IMR-90 (cell line): ENCODE measurements around the gene ADAM17. TPM values are rescaled to one million over a fixed set of nuclear protein-coding genes. Genes with fewer than 3 reads are reported as not detected.

Experiments
- ATAC-seq: fragments of 200-7000 bp; cut with Tn5 transposase; 2 replicates; pipeline ENCODE4 v1.9.1; 2020; ENCODE audit warnings: low read depth, mild to moderate bottlenecking, moderate library complexity
- BruUV-seq: library from RNA; stranded (reverse); fragments of 400-500 nt; replicated peaks from 2 replicates; lab custom pipeline; 2021; lab: Mats Ljungman, UMichigan
- CTCF ChIA-PET: fragments of 300-600 bp; formaldehyde crosslinking; extraction: SDS; loops from one replicate; lab custom pipeline; 2021; ENCODE audit warnings: antibody characterized with exemption; lab: Yijun Ruan, JAX
- POLR2A ChIA-PET: fragments of 300-600 bp; sonication (Branson Sonifier 250); formaldehyde crosslinking; loops from one replicate; lab custom pipeline; 2022; ENCODE audit warnings: antibody characterized with exemption; ENCODE audit not compliant: unreplicated experiment; lab: Charles Lee
- DNase-seq: peaks from one replicate; pipeline ENCODE4 v3.0.0; 2013
- H2AFZ ChIP-seq: replicated peaks from 2 replicates; pipeline ENCODE3; 2013; ENCODE audit warnings: low read length, mild to moderate bottlenecking; ENCODE audit not compliant: poor library complexity
- H2AK5ac ChIP-seq: 2 replicates; pipeline ENCODE4 v1.6.1; 2013; ENCODE audit warnings: low read depth, low read length, inconsistent platforms
- H2AK9ac ChIP-seq: replicated peaks from 2 replicates; pipeline ENCODE3; 2013; ENCODE audit warnings: mild to moderate bottlenecking, low read depth, low read length, moderate library complexity; ENCODE audit not compliant: poor library complexity
- H2BK120ac ChIP-seq: 2 replicates; pipeline ENCODE4 v1.6.1; 2013; ENCODE audit warnings: low read depth, low read length, inconsistent platforms
- H2BK15ac ChIP-seq: 3 replicates; pipeline ENCODE4 v1.6.1; 2013; ENCODE audit warnings: low read depth, low read length, inconsistent platforms
- H2BK20ac ChIP-seq: 2 replicates; pipeline ENCODE4 v1.6.1; 2013; ENCODE audit warnings: low read depth, mild to moderate bottlenecking, inconsistent platforms, low read length, moderate library complexity
- H2BK5ac ChIP-seq: 2 replicates; pipeline ENCODE4 v1.6.1; 2013; ENCODE audit warnings: mild to moderate bottlenecking, low read depth, low read length, inconsistent platforms; ENCODE audit not compliant: poor library complexity, severe bottlenecking
- H3K14ac ChIP-seq: replicated peaks from 2 replicates; pipeline ENCODE4 v1.6.1; 2013; ENCODE audit warnings: low read depth, low read length, inconsistent platforms
- H3K18ac ChIP-seq: 2 replicates; pipeline ENCODE4 v1.6.1; 2013; ENCODE audit warnings: low read depth, low read length, control low read depth
- H3K23ac ChIP-seq: 2 replicates; pipeline ENCODE4 v1.6.1; 2013; ENCODE audit warnings: low read depth, low read length, inconsistent platforms
- H3K27ac ChIP-seq: 2 replicates; pipeline ENCODE4 v1.5.1; 2013; ENCODE audit warnings: mild to moderate bottlenecking, control low read depth, low read length; ENCODE audit not compliant: insufficient read depth
- H3K27me3 ChIP-seq: 2 replicates; pipeline ENCODE4 v1.6.1; 2013; ENCODE audit warnings: low read length; ENCODE audit not compliant: control insufficient read depth, insufficient read depth
- H3K36me3 ChIP-seq: 2 replicates; pipeline ENCODE4 v1.6.1; 2013; ENCODE audit warnings: low read length, mixed read lengths; ENCODE audit not compliant: control insufficient read depth, insufficient read depth
- H3K4ac ChIP-seq: 2 replicates; pipeline ENCODE4 v1.6.1; 2013; ENCODE audit warnings: low read depth, low read length, inconsistent platforms
- H3K4me1 ChIP-seq: 2 replicates; pipeline ENCODE4 v1.6.1; 2013; ENCODE audit warnings: low read length, mixed read lengths; ENCODE audit not compliant: control insufficient read depth, insufficient read depth
- H3K4me2 ChIP-seq: 2 replicates; pipeline ENCODE4 v1.6.1; 2013; ENCODE audit warnings: low read depth, mild to moderate bottlenecking, control low read depth, low read length, moderate library complexity
- H3K4me3 ChIP-seq: 2 replicates; pipeline ENCODE4 v1.5.1; 2013; ENCODE audit warnings: low read depth, mild to moderate bottlenecking, control low read depth, low read length, moderate library complexity; ENCODE audit not compliant: insufficient read depth
- H3K56ac ChIP-seq: 2 replicates; pipeline ENCODE4 v1.6.1; 2013; ENCODE audit warnings: low read length, inconsistent platforms; ENCODE audit not compliant: insufficient read depth; ENCODE audit errors: extremely low read depth
- H3K79me1 ChIP-seq, 2 experiments: 2 replicates each; pipeline ENCODE4 v1.6.1; 2013; ENCODE audit warnings: low read length in 2 of 2, inconsistent platforms in 1 of 2, low read depth in 1 of 2
- H3K9ac ChIP-seq: 2 replicates; pipeline ENCODE4 v1.6.1; 2013; ENCODE audit warnings: low read depth, low read length, control low read depth
- H3K9me1 ChIP-seq: 2 replicates; pipeline ENCODE4 v1.6.1; 2013; ENCODE audit warnings: low read length, inconsistent platforms; ENCODE audit not compliant: insufficient read depth
- H3K9me3 ChIP-seq: 2 replicates; pipeline ENCODE4 v1.6.1; 2013; ENCODE audit warnings: low read length; ENCODE audit not compliant: control insufficient read depth, insufficient read depth
- H4K20me1 ChIP-seq: 2 replicates; pipeline ENCODE4 v1.6.1; 2013; ENCODE audit warnings: low read length, inconsistent platforms; ENCODE audit not compliant: insufficient read depth
- H4K5ac ChIP-seq: 2 replicates; pipeline ENCODE4 v1.6.1; 2013; ENCODE audit warnings: mild to moderate bottlenecking, low read depth, low read length, control low read depth
- H4K8ac ChIP-seq, 2 experiments: 2 replicates each; pipeline ENCODE4 v1.6.1; 2013; ENCODE audit warnings: low read depth in 2 of 2, low read length in 2 of 2, control low read depth in 1 of 2, inconsistent platforms in 1 of 2
- H4K91ac ChIP-seq: 2 replicates; pipeline ENCODE4 v1.6.1; 2013; ENCODE audit warnings: low read depth, low read length, inconsistent platforms; ENCODE audit not compliant: insufficient read depth
- BHLHE40 ChIP-seq: fragments of 150-350 bp; IDR thresholded peaks from 2 replicates; pipeline ENCODE4 v1.6.1; 2016; ENCODE audit warnings: mild to moderate bottlenecking, low read depth, low read length
- CEBPB ChIP-seq: IDR thresholded peaks from 2 replicates; pipeline ENCODE4 v1.6.1; 2012; ENCODE audit warnings: low read depth, low read length, improper control_type of control experiment
- CHD1 ChIP-seq: IDR thresholded peaks from 2 replicates; pipeline ENCODE4 v1.6.1; 2012; ENCODE audit warnings: low read depth, low read length, improper control_type of control experiment
- CTCF ChIP-seq: conservative IDR thresholded peaks from 2 replicates; pipeline ENCODE4 v1.5.1; 2012; ENCODE audit warnings: mild to moderate bottlenecking, low read depth, low read length, improper control_type of control experiment
- ELK1 ChIP-seq: fragments of 150-350 bp; IDR thresholded peaks from 2 replicates; pipeline ENCODE4 v1.6.1; 2016; ENCODE audit warnings: low read depth, mild to moderate bottlenecking, low read length, moderate library complexity, borderline replicate concordance
- FOS ChIP-seq: fragments of 150-350 bp; IDR thresholded peaks from 2 replicates; pipeline ENCODE4 v1.6.1; 2016; ENCODE audit warnings: low read depth, low read length
- MAFK ChIP-seq: IDR thresholded peaks from 2 replicates; pipeline ENCODE4 v1.6.1; 2012; ENCODE audit warnings: low read depth, low read length, improper control_type of control experiment
- MAZ ChIP-seq: IDR thresholded peaks from 2 replicates; pipeline ENCODE4 v1.6.1; 2012; ENCODE audit warnings: low read depth, mild to moderate bottlenecking, low read length, improper control_type of control experiment, moderate library complexity, borderline replicate concordance
- MXI1 ChIP-seq: IDR thresholded peaks from 2 replicates; pipeline ENCODE4 v1.6.1; 2012; ENCODE audit warnings: low read depth, mild to moderate bottlenecking, low read length, moderate library complexity, borderline replicate concordance
- NFE2L2 ChIP-seq: fragments of 150-350 bp; IDR thresholded peaks from 2 replicates; pipeline ENCODE4 v1.6.1; 2016; ENCODE audit warnings: low read depth, mild to moderate bottlenecking, low read length
- POLR2A ChIP-seq: IDR thresholded peaks from 2 replicates; pipeline ENCODE4 v1.6.1; 2012; ENCODE audit warnings: mild to moderate bottlenecking, low read depth, low read length
- RAD21 ChIP-seq: IDR thresholded peaks from 2 replicates; pipeline ENCODE4 v1.6.1; 2012; ENCODE audit warnings: low read length, improper control_type of control experiment
- RCOR1 ChIP-seq: IDR thresholded peaks from 2 replicates; pipeline ENCODE4 v1.6.1; 2012; ENCODE audit warnings: mild to moderate bottlenecking, low read length, improper control_type of control experiment; ENCODE audit not compliant: insufficient replicate concordance
- RFX5 ChIP-seq: IDR thresholded peaks from 2 replicates; pipeline ENCODE4 v1.8.0; 2012; ENCODE audit warnings: low read depth, mild to moderate bottlenecking, low read length, moderate library complexity
- SMC3 ChIP-seq: fragments of 150-350 bp; IDR thresholded peaks from 2 replicates; pipeline ENCODE4 v1.6.1; 2016; ENCODE audit warnings: low read depth, mild to moderate bottlenecking, antibody characterized with exemption, low read length, moderate library complexity
- USF2 ChIP-seq: fragments of 150-350 bp; IDR thresholded peaks from 2 replicates; pipeline ENCODE4 v1.6.1; 2017; ENCODE audit warnings: mild to moderate bottlenecking, antibody characterized with exemption, low read length, low read depth
- WGBS, 2 experiments: methylation state at CpG; one replicate each; pipeline versions ENCODE4 v1.1.5 to v1.1.7; 2013; ENCODE audit warnings: missing lambda C conversion rate in 2 of 2; ENCODE audit not compliant: insufficient read length in 1 of 2; ENCODE audit errors: extremely low coverage in 2 of 2; 5-methylcytosine and 5-hydroxymethylcytosine counted together
- dilution Hi-C: fragments of 300-500 bp; cut with HindIII; formaldehyde crosslinking; loops from one replicate; pipeline ENCODE4 v1.14.3; 2018; ENCODE audit warnings: low sequenced_read_pairs; ENCODE audit not compliant: unreplicated experiment
- in situ Hi-C: fragments of 300-500 bp; cut with MboI; formaldehyde crosslinking; loops from 3 replicates; pipeline ENCODE4 v1.14.3; 2019; ENCODE audit warnings: low sequenced_read_pairs, inconsistent platforms, mixed read lengths
- intact Hi-C: fragments of 100-400 bp; cut with micrococcal nuclease; formaldehyde crosslinking; loops from 2 replicates; pipeline ENCODE4 v1.10.0; 2022
- polyA plus RNA-seq, 3 experiments: library from polyadenylated mRNA; depleted of rRNA; stranded (reverse); fragments of >200 nt; gene quantifications; 2 replicates each; pipeline ENCODE4 v1.2.3, GENCODE V29; 2012; ENCODE audit warnings: low replicate concordance in 1 of 3
- total RNA-seq: library from RNA; depleted of rRNA; stranded (reverse); fragments of >200 nt; gene quantifications from 2 replicates; pipeline ENCODE4 v1.2.3, GENCODE V29; 2012

ADAM17 gene
- total and polyA plus RNA-seq, 2 of the 4 experiments (the other 2 are of a cell fraction), result 9.6 to 34.4 TPM

- ChIA-PET CTCF (interaction anchor here (1.3 kb wide), 1 partner anchor 11 kb away, joined by 3 read pairs; no protein-coding TSS in a partner anchor), POLR2A (no interaction called here)
- peaks cover 13% of the 10 kb centered on the region for H3K4me1 ChIP-seq
Observed at GRCh38 chr2:9596621-9597311, 41.1 kb upstream of the ADAM17 start.

More at GRCh38 chr2:9596621-9597311, 41.1 kb upstream of the ADAM17 start:
- Histone ChIP-seq H3K79me1 (peaks cover 25 to 65% of the 10 kb centered on the region in 2 experiments), H2AFZ (no peak overlapping the region), H3K4me3 (no peak overlapping the region), H2BK20ac (no peak overlapping the region), H3K4ac (no peak overlapping the region), H2AK5ac (no peak overlapping the region), H4K91ac (no peak overlapping the region), H3K18ac (no peak overlapping the region), H4K5ac (no peak overlapping the region), H3K56ac (no peak overlapping the region), H2BK15ac (no peak overlapping the region), H3K9ac (no peak overlapping the region), H2BK120ac (no peak overlapping the region), H2BK5ac (no peak overlapping the region), H2AK9ac (no peak overlapping the region), H3K14ac (peak overlapping the region; percentile 52; the same call in 1 of the 2 replicates), H3K9me1 (peaks cover 17% of the 10 kb centered on the region), H4K20me1 (peaks cover 84% of the 10 kb centered on the region), H3K27ac (no peak overlapping the region), H4K8ac (no peak overlapping the region), H3K27me3 (no peaks in the 10 kb centered on the region), H3K4me2 (no peak overlapping the region), H3K36me3 (peaks cover 23% of the 10 kb centered on the region), H3K9me3 (peaks cover 13% of the 10 kb centered on the region), H3K23ac (no peak overlapping the region)
- WGBS, 2 experiments, result 95% methylated on average over 4 of the region's 10 CpGs; no CpG with 5 or more reads in 1 of the 2 experiments
- BruUV-seq, result no TSS peak
- dilution Hi-C loops, result no loop called here
- no peak for TF ChIP-seq FOS
- TF ChIP-seq NFE2L2, result no peak
- no peak for TF ChIP-seq CTCF
- TF ChIP-seq RFX5, result no peak
- TF ChIP-seq MAFK, result no peak
- no peak for TF ChIP-seq RCOR1
- no peak for TF ChIP-seq SMC3
- TF ChIP-seq POLR2A, result no peak
- TF ChIP-seq USF2, result no peak
- TF ChIP-seq RAD21, result no peak
- TF ChIP-seq MXI1, result no peak
- TF ChIP-seq BHLHE40, result no peak
- no peak for TF ChIP-seq MAZ
- TF ChIP-seq ELK1, result no peak
- no peak for TF ChIP-seq CEBPB
- no peak for TF ChIP-seq CHD1
- in situ Hi-C loops, result no loop called here
- intact Hi-C loops, result no loop called here
- no peak for ATAC-seq
- DNase-seq, result no peak
